Tibial nerve (tissue), 4 donors: ENCODE measurements around the gene PTPRD.

Source experiments
- CTCF ChIP-seq, 5 experiments: fragments of 200-600 bp in 3 of 5; fragments of 450-650 bp in 2 of 5; sonication (generic) in 3 of 5; IDR thresholded peaks; one replicate each; pipeline ENCODE4 v1.5.1; 2016 to 2019; ENCODE audit warnings: antibody characterized with exemption in 5 of 5, mild to moderate bottlenecking in 3 of 5, moderate library complexity in 2 of 5
- EP300 ChIP-seq, 2 donors: sonication (generic); formaldehyde crosslinking; IDR thresholded peaks; one replicate each; pipeline ENCODE4 v1.6.1; 2017; ENCODE audit warnings: antibody characterized with exemption in 2 of 2, mild to moderate bottlenecking in 1 of 2
- POLR2A ChIP-seq, 2 donors: fragments of 450-650 bp; IDR thresholded peaks; one replicate each; pipeline ENCODE4 v1.6.1; 2017; ENCODE audit warnings: antibody characterized with exemption in 2 of 2, mild to moderate bottlenecking in 2 of 2, moderate library complexity in 2 of 2

- no peak for TF ChIP-seq EP300 (IDR thresholded peaks at IDR 0.05)
- no peak for TF ChIP-seq CTCF (IDR thresholded peaks at IDR 0.05)
- TF ChIP-seq POLR2A (IDR thresholded peaks at IDR 0.05): no peak
Observed at GRCh38 chr9:8610256-8610655, 2002.5 kb downstream of the PTPRD start.
